Coronary artery (tissue), 2 donors: ENCODE data around the gene BMAL1.
"Not testable (repeated sequence)": the region's sequence is repeated elsewhere in the genome, so short reads cannot be mapped to it uniquely, and the experiment has no call there.

Experiments used
- DNase-seq: peaks from one replicate; pipeline ENCODE4 v3.0.0-alpha.2; 2017; ENCODE audit warnings: low spot score
- H3K27ac ChIP-seq, 2 donors: fragments of 200-600 bp; sonication (generic); one replicate each; pipeline ENCODE4 v1.5.1; 2016 to 2019
- H3K4me3 ChIP-seq: fragments of 200-600 bp; sonication (generic); 2 replicates; pipeline ENCODE4 v1.5.1; 2016; ENCODE audit warnings: mild to moderate bottlenecking, moderate library complexity
- CTCF ChIP-seq: fragments of 200-600 bp; sonication (generic); IDR thresholded peaks from one replicate; pipeline ENCODE4 v1.5.1; 2019; ENCODE audit warnings: antibody characterized with exemption

BMAL1 gene

GRCh38 chr11:13434247-13435205, 156.9 kb downstream of the BMAL1 start:
- no peak overlapping the region for H3K4me3 ChIP-seq
- no peak overlapping the region for H3K27ac ChIP-seq
- TF ChIP-seq CTCF = no peak
- no peak for DNase-seq

- DNase-seq, H3K4me3 ChIP-seq, H3K27ac ChIP-seq: not testable (repeated sequence)
Observed at GRCh38 chr11:13436836-13437235, 159.2 kb downstream of the BMAL1 start.
